ENCODE results near the gene NPPA.
"Not testable (repeated sequence)": the region's sequence is repeated elsewhere in the genome, so short reads cannot be mapped to it uniquely, and the experiment has no call there.

Gene NPPA

DNA sequence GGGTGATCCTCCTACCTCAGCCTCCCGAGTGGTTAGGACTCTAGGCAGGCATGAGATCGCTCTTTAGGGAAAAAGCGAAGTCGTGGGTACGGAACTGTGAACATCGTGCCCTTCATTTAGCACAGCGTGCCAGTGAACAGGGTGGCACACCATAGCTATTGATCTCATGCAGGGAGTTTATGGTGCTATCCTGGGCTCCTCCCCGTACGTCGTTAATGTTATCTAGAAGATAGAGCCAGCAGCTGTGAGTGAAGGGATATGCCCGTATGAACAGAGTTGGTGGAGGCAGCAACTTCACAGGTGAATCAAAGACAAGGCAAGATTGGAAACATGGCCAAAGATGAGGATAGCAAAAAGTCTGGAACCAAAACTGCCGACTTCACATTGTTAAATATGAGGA lies 30.4 kb downstream of the NPPA start:
- no peak for DNase-seq (ENCODE audit: low spot score)
- in situ Hi-C loops (cut with MboI; ENCODE audit: low sequenced_read_pairs, unreplicated experiment) = no loop called here
- TF ChIP-seq, protein P1, sequence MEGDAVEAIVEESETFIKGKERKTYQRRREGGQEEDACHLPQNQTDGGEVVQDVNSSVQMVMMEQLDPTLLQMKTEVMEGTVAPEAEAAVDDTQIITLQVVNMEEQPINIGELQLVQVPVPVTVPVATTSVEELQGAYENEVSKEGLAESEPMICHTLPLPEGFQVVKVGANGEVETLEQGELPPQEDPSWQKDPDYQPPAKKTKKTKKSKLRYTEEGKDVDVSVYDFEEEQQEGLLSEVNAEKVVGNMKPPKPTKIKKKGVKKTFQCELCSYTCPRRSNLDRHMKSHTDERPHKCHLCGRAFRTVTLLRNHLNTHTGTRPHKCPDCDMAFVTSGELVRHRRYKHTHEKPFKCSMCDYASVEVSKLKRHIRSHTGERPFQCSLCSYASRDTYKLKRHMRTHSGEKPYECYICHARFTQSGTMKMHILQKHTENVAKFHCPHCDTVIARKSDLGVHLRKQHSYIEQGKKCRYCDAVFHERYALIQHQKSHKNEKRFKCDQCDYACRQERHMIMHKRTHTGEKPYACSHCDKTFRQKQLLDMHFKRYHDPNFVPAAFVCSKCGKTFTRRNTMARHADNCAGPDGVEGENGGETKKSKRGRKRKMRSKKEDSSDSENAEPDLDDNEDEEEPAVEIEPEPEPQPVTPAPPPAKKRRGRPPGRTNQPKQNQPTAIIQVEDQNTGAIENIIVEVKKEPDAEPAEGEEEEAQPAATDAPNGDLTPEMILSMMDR (IDR thresholded peaks at IDR 0.05; ENCODE audit: borderline replicate concordance, control extremely low read depth, extremely low read depth, insufficient read depth, missing control alignments) = no peak

DNA sequence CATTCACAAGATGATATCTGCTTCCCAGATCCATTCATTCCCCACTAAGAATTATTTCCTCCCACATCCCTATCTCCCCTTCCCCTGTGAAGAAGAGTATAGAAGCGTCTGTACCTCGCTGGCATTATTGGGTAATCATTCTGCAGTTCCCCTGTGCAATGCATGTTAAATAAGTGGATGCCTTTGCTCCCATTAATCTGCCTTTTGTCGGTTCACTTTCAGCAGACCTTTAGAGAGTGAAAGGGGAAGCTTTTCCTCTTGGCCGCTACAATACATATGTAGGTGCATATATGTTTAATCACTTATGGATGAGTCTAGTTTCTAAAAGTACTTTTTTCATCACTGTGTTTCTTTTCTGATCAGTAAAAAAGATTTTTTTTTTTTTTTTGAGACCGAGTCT lies 34.6 kb downstream of the NPPA start:
- DNase-seq (ENCODE audit: low spot score) = no peak
- TF ChIP-seq, protein P1 (IDR thresholded peaks at IDR 0.05; ENCODE audit: borderline replicate concordance, control extremely low read depth, extremely low read depth, insufficient read depth, missing control alignments) = no peak
- in situ Hi-C loops (cut with MboI; ENCODE audit: low sequenced_read_pairs, unreplicated experiment) = no loop called here

DNA sequence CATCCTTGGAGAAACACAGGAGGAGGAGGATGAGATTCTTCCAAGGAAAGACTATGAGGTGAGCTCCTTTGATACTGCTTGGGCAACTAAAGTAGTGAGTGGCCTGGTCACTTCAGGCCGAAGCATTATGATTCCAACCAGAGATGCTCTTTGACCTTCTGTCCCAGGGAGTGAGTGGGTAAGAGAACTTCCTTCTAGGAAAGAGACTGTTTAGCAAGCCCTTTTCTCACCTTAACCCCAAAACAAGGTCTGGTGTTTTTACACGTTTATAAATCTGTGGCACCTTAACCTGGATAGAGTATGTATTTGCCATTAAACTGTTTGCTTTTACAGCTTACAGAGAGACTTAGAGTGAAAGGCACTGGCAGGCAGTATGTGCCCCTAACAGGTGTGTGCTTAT lies 40.5 kb downstream of the NPPA start:
- TF ChIP-seq, protein P1 (IDR thresholded peaks at IDR 0.05; ENCODE audit: borderline replicate concordance, control extremely low read depth, extremely low read depth, insufficient read depth, missing control alignments) = no peak
- no peak for DNase-seq (ENCODE audit: low spot score)
- in situ Hi-C loops (cut with MboI; ENCODE audit: low sequenced_read_pairs, unreplicated experiment) = no loop called here

DNA sequence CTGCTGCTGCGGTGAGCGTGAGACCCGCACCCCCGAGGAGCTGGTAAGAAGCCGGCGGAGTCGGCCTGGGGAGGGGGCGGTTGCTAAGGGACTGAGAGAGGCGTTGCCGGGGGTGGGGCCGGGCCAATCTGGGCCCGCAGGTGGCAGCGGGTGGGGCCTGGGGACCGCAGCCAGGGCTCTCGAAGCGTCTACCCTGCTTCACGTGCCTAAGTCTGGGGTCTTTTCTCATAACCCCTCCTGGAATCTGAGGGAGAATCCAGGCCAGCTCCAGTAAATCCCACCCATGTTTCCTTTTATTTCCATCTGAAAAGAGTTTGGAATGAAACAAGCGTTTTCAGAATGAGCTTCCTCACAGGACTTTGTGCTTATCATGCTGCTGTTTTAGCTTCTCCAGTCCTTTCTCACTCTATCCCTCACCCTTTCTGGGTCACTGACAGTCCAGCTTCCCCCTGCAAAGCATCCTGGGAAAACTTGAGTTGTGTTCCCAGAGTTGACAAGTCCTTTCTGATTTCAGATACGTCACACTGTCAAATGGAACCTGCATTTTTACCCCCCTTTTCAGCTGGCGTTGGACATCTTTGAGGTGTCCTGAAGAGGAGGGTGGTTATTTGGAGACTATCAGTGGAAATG lies 41.2 kb downstream of the NPPA start:
- no peak for DNase-seq (ENCODE audit: low spot score)
- TF ChIP-seq, protein P1 (IDR thresholded peaks at IDR 0.05; ENCODE audit: borderline replicate concordance, control extremely low read depth, extremely low read depth, insufficient read depth, missing control alignments) = no peak
- in situ Hi-C loops (cut with MboI; ENCODE audit: low sequenced_read_pairs, unreplicated experiment) = no loop called here

DNA sequence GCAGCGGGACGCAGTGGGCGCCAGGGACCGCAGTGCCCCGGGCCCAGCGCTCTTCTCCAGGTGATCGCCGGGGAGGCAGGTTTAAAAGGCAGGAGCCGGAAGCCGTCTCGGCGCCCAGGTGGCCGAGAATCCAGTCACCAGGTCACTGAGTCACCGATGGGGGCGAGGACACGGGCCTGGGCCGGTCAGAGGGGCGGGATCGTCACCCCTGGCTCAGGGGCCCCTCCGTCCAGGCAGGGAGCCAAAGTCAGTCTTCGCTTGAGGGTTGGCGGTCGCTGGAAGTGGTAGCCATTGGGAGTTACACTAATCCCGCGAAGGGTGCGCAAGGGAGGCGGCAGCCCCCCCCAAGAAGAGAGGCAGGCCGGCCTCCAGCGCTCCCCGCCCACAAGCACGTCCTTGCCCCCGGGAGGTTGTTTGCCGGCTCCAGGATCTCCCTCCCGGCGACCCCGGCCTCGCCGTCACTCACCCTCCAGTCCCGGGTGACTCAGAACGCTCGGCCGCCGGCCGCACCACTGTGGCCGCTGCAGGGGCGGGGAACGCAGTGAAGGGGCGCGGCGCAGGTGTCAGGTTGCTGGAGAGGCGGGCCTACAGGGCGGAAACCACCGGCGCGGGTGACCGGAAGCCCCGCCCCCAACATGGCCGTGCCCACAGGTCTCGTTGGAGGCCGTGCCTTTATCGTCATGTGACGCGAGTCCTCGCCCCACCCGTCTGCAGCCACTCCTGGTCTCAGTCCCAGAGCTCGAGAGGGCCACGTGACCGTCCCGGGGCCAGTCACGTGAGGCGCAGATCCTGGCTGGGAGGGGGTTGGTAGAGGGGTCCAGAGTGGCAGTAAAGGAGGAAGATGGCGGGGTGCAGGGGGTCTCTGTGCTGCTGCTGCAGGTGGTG lies 41.9 kb downstream of the NPPA start, which contains the start of the genes CLCN6 and MTHFR:
Gene CLCN6 (plus strand): TSS at position 770 of the 885 bp plus-strand sequence. CDS start 72 bp downstream, at position 842.
Gene MTHFR (minus strand): TSS at position 543 of the 885 bp plus-strand sequence. CDS start 2,848 bp downstream, outside the sequence.
- TF ChIP-seq, protein P1 (IDR thresholded peaks at IDR 0.05; ENCODE audit: borderline replicate concordance, control extremely low read depth, extremely low read depth, insufficient read depth, missing control alignments) = no peak
- DNase-seq (ENCODE audit: low spot score) = peak; percentile 99
- in situ Hi-C loops (cut with MboI; ENCODE audit: low sequenced_read_pairs, unreplicated experiment) = no loop called here

DNA sequence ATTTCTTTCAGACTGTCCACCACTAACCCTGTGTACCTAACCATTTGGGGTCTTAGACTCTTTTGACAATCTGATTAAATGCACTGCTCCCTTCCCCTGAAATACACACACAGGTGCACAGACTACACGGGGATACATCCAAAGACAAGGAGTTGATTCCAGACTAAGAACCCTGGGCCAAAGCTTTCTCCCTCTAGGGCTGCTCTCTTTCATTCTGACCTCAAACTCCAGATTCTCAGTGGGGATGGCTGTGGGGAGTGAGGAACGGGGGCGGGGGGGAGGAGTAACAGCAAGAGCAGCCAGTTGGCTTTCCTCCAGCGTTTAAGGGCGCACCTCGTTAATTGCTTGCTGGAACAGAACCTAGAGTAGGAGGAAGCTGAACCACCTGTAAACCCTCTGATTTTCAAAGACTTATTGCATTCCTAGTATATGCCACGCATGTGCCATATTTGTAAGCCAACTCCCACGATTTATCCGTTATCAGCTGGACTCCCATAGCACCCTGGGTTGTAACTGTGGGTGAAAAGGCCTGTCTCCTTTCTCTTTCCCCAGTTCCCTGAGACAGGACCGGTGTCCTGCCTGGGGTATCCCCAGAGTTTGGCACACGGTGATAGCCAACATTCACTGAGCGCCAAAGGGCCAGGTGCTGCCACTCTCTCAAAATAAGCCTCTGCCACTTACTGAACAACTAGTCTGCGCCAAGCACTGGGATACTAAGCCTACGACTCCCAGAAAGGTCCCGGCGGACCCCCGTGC lies 42.7 kb downstream of the NPPA start:
- TF ChIP-seq, protein P1 (IDR thresholded peaks at IDR 0.05; ENCODE audit: borderline replicate concordance, control extremely low read depth, extremely low read depth, insufficient read depth, missing control alignments) = no peak
- DNase-seq (ENCODE audit: low spot score) = peak; percentile 59
- in situ Hi-C loops (cut with MboI; ENCODE audit: low sequenced_read_pairs, unreplicated experiment) = no loop called here

DNA sequence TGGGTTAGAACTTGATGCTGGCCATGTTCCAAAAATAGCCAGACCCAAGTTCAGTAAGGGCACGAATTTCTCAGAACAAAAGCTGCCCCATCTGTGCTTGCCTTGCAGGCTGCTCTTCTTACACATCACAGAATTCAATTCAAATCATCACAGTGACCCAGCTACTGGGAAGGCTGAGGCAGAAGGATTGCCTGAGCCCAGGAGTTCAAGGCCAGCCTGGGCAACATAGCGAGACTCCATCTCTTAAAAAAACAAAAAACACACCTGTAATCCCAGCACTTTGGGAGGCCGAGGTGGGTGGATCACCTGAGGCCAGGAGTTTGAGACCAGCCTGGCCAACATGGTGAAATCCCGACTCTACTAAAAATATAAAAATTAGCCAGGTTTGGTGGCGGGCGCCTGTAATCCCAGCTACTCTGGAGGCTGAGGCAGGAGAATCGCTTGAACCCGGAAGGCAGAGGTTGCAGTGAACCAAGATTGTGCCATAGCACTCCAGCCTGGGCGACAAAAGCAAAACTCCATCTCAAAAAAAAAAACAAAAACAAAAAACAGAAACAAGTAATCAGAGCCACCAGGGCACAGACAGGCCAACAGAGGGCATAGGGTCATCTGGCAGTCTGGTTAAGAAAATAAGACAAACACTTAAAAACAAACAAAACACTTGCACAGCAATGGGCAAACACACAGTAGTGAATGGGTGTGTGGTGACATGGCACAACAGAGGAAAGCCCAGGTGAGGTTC lies 43.5 kb downstream of the NPPA start:
- in situ Hi-C loops (cut with MboI; ENCODE audit: low sequenced_read_pairs, unreplicated experiment); DNase-seq (ENCODE audit: low spot score): not testable (repeated sequence)

Measured in GM13976 (cell line).